ENCODE data around the gene NIPAL3.

NIPAL3 gene

GRCh38 chr1:24390924-24391782 lies 24.4 kb upstream of the NIPAL3 start:
- no peak for DNase-seq (ENCODE audit: low read depth)

GRCh38 chr1:24391882-24392603 lies 23.6 kb upstream of the NIPAL3 start:
- no peak for DNase-seq (ENCODE audit: low read depth)

- no peak for DNase-seq (ENCODE audit: low read depth)
Measured at GRCh38 chr1:24392604-24392946, 23.0 kb upstream of the NIPAL3 start.

GRCh38 chr1:24392982-24393650 lies 22.5 kb upstream of the NIPAL3 start:
- no peak for DNase-seq (ENCODE audit: low read depth)

GRCh38 chr1:24393892-24394291 lies 21.7 kb upstream of the NIPAL3 start:
- DNase-seq (ENCODE audit: low read depth): no peak

- no peak for DNase-seq (ENCODE audit: low read depth)
Measured at GRCh38 chr1:24400065-24400464, 15.5 kb upstream of the NIPAL3 start.

- no peak for DNase-seq (ENCODE audit: low read depth)
Measured at GRCh38 chr1:24403806-24404205, 11.8 kb upstream of the NIPAL3 start.

- no peak for DNase-seq (ENCODE audit: low read depth)
Measured at GRCh38 chr1:24406788-24407187, 8.8 kb upstream of the NIPAL3 start.

GRCh38 chr1:24409535-24409934 lies 6.1 kb upstream of the NIPAL3 start:
- no peak for DNase-seq (ENCODE audit: low read depth)

GRCh38 chr1:24410750-24411149 lies 4.9 kb upstream of the NIPAL3 start:
- DNase-seq (ENCODE audit: low read depth): no peak

GRCh38 chr1:24411963-24412362 lies 3.6 kb upstream of the NIPAL3 start:
- DNase-seq (ENCODE audit: low read depth): no peak

GRCh38 chr1:24412408-24412807 lies 3.2 kb upstream of the NIPAL3 start:
- DNase-seq (ENCODE audit: low read depth): no peak

- peak; percentile 44 for DNase-seq (ENCODE audit: low read depth)
Measured at GRCh38 chr1:24413350-24414163, 2.0 kb upstream of the NIPAL3 start, which contains the start of gene STPG1. TSS of gene STPG1 (minus strand) at chr1:24413782. CDS start at chr1:24401388, 12,394 bp downstream.

- DNase-seq (ENCODE audit: low read depth): no peak
Measured at GRCh38 chr1:24414775-24415333, 748 bp upstream of the NIPAL3 start.

GRCh38 chr1:24415910-24416665 lies 486 bp downstream of the NIPAL3 start:
- no peak for DNase-seq (ENCODE audit: low read depth)

GRCh38 chr1:24416666-24417391 lies 1.2 kb downstream of the NIPAL3 start:
- DNase-seq (ENCODE audit: low read depth): no peak

- no peak for DNase-seq (ENCODE audit: low read depth)
Measured at GRCh38 chr1:24417681-24418080, 2.1 kb downstream of the NIPAL3 start.

- no peak for DNase-seq (ENCODE audit: low read depth)
Measured at GRCh38 chr1:24418898-24419628, 3.5 kb downstream of the NIPAL3 start.

- no peak for DNase-seq (ENCODE audit: low read depth)
Measured at GRCh38 chr1:24420547-24420946, 4.9 kb downstream of the NIPAL3 start.

Data from stimulated activated CD8-positive, alpha-beta memory T cell treated with anti-CD3 and anti-CD28 coated beads, Interleukin-15, amount 100 ng/mL, for 24 hours (primary cell).